Stimulated activated CD8-positive, alpha-beta memory T cell treated with anti-CD3 and anti-CD28 coated beads, Interleukin-4, amount 100 ng/mL, for 48 hours (primary cell): ENCODE data around the gene ZNF563.
"Not testable (repeated sequence)": the region's sequence is repeated elsewhere in the genome, so short reads cannot be mapped to it uniquely, and the experiment has no call there.

ENCODE experiments used
- DNase-seq: peaks from one replicate; pipeline ENCODE4 v3.0.0-alpha.2; 2020

ZNF563 gene

DNA sequence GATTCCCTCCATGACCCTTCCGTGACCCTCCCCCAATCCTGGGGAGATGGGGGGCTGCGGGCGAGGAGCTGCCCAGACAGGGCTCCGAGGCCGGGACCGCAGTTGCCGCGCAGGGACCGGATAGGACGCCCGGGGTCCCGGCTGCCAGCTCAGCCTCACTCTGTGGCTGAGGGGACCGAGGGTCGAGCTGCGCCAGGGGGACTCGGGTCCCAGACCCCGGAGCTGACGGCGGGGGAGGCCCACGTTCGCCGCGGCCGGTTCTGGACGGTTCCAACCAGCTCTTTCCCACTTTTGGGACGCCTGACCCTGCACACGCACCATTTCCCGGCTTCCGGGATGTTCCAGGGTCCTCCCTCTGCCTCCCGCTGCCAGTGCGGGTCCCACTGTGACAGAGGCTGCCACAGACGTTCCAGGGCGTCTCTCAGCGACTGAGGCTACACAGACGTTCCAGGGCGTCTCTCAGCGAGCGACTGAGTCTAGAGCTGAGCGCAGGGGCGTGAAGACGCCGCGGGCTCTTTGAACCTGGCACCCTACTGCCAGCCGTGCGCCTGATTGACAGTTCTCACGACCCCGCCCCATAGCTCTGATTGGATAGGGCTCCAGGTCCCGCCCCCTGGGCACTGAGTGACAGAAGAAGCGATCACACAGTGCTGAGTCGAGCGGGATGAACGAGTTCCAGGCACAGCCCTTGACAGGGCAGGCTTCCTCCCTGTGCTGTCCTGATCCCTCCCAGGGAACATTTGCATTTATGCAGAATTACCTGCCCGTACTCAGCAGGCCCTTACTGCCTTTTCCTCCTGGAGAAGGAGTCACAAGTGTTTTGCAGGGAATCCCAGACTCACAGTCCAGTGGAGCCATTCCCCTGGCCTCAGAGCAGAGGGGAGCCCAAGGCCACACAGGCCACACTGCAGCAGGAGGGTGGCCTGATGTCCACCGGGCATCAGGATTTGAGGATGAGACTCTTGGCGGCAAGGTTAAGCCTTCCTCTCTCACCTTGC lies at the start of gene ZNF563:
ZNF563 (minus strand) TSS at position 472 of the 998 bp plus-strand sequence; CDS start at position 321, 151 bp downstream.
- peak; percentile 99 for DNase-seq

DNA sequence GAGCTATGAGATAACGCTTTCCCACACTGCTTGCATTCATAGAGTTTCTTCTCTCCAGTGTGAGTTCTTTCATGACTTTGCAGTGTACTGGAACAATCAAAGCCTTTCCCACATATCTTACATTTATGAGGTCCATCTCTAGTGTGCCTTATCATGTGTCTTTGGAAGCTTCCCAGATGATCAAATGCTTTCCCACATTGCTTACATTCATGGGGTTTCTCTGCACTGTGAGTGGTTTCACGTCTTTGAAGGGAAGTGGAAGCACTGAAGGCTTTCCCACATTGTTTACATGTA lies 47.0 kb upstream of the ZNF563 start:
- no peak for DNase-seq

DNA sequence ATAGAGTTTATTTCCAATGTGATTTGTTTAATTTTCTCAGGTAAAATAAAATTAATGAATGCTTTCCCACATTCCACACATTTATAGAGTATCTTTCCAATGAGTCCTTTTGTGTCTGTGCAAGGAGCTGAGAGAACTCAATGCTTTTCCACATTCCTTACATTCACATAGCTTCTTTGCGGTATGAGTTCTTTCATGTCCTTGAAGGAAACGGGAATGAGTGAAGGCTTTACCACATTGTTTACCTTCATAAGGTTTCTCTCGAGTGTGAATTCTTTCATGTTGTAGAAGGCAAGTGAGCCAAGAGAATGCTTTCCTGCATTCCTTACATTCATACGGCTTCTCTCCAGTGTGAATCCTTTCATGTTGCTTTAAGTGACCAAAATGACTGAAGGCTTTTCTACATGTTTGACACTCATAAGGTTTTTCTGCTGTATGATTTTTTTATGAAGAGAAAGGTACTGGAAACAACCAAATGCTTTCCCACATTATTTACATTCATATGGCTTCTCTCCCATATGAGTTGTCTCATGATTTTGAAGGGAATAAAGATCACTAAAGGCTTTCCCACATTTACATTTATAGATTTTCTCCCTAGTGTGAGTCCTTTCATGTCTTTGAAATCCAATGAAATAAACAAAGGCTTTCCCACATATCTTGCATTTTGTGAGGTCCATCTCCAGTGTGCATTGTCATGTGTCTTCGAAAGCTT lies 46.5 kb upstream of the ZNF563 start:
- no peak for DNase-seq

DNA sequence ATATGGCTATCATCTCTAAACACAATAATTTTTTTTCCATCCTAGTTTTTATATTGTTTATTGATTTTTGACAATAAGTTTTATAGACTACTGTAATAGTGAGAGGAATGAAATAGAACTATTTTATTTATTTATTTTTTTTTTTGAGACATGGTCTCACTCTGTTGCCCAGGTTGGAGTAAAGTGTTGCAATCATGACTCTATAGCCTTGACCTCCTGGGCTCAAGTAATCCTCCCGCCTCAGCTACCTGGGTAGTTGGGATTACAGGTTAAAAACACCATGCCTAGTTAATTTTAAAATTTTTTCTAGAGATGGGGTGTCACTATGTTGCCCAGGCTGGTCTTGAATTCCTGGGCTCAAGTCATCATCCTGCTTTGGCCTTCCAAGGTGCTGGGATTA lies 40.6 kb upstream of the ZNF563 start:
- no peak for DNase-seq

DNA sequence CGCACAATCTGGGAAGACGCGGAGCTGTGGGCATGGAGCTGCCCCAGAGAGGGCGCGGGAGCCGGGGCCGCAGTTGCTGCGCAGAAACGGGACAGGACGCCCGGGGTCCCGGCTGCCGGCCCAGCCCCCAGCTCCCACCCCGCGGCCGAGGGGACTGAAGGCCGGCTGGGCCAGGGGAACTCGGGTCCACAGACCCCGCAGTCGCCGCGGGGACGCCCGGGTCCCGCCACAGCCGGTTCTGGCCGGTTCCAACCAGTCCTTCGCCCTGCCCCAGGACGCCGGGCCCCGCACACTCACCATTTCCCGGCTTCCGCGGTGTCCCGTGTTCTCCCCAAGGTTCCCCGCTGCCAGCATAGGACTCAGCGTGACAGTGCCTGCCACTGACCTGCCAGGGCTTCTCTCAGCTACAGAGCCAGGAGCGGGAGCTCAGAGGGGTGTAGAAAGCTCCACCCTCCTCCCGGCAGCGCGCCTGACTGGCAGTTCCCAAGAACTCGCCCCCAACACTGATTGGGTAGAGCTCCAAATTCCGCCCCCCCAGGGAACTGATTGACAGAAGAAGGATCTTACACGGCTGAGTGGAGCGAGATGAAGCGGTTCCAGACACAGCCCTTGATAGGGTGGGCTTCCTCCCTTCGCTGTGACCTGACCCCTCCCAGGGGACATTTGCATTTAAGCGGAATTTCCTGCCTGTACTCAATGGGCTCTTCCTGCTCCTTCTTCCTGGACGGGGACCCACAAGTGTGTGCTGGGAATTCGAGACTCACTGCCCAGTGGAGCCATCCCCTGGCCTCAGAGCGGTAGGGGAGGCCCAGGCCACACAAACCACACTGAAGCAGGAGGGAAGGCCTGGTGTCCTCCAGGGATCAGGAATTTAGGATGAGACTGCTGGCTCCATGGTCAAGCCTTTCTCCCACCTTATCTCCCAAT lies 32.1 kb upstream of the ZNF563 start, which contains the start of gene ZNF442:
ZNF442 (minus strand) TSS at position 448 of the 927 bp plus-strand sequence. CDS start 2,052 bp downstream, outside the sequence.
- peak; percentile 90 for DNase-seq

DNA sequence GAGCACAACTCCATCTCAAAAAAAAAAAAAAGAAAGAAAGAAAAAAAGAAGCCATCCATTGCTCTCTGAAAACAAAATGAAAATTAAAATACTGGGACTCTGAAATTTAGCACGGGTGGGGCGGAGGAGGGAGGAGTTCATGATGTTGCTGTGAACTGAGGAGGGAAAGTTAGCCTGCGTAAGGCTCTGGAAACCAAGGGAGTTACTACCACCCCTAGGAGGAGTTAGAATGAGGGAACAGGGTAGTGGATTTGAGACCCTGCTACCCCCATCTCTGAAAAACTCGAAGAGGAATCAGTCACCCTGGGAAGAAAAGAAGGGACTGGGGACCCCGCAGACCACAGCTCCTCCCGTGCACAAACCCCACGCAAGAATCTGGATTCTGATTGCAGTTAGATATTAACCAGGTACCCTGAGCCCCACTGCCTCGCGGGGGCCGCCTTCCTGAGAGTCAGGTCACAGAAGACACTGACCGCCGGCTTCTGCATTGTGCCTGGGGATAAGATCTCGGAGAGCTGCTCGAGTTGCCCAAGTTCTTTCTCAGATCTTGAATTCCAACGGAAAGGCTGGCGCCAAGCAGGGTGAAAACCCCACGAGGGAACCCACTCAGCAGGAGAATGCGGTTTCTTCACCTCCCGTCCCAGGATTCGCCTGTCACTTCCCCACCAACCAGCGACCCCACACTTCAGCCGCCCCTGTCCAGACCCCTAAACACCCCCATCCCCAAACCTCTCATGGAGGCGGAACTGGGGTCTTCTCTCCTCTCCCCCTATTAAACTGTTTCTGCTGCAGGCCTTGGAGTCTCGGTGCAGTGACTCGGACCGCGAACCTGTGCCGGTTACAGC lies 31.2 kb upstream of the ZNF563 start:
- DNase-seq, result peak; percentile 35

DNA sequence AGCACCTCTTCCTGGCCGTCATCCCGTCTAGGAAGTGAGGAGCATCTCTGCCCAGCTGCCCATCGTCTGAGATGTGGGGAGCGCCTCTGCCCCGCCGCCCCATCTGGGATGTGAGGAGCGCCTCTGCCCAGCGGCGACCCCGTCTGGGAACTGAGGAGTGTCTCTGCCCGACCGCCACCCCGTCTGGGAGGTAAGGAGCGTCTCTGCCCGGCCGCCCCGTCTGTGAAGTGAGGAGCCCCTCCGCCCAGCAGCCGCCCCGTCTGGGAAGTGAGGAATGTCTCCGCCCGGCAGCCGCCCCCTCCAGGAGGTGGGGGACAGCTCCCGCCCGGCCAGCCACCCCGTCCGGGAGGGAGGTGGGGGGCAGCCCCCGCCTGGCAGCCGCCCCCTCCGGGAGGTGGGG lies 28.8 kb upstream of the ZNF563 start:
- DNase-seq, result not testable (repeated sequence)

DNA sequence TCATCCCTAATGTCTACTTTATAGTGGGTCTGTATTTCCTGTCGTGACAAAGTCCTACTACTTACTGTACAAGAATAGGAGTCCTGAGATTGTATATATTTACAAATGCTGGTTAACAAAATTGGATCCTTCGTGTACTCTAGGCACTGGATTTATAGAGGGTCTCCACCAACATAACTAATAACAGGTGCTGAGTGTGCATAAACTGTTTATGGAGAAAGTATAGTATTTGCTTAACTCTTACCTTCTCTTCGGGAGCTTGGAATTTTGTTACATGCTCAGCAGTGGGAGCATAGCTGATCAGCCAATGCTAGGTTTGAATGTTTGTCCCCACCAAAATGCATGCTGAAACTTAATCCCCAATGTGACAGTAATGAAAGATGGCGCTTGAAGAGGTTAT lies 19.9 kb upstream of the ZNF563 start:
- no peak for DNase-seq

DNA sequence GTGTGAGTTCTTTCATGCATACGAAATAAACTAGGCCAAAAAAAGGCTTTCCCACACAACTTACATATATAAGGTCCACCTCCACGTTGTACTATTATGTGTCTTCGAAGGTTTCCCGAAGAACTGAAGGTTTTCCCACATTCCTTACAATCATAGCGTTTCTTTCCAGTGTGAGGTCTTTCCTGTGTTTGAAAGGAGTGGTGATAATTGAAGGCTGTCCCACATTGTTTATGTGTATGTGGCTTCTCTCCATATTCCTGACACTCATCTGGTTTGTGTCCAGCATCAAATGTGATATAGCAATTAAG lies 17.4 kb upstream of the ZNF563 start:
- DNase-seq, result no peak

DNA sequence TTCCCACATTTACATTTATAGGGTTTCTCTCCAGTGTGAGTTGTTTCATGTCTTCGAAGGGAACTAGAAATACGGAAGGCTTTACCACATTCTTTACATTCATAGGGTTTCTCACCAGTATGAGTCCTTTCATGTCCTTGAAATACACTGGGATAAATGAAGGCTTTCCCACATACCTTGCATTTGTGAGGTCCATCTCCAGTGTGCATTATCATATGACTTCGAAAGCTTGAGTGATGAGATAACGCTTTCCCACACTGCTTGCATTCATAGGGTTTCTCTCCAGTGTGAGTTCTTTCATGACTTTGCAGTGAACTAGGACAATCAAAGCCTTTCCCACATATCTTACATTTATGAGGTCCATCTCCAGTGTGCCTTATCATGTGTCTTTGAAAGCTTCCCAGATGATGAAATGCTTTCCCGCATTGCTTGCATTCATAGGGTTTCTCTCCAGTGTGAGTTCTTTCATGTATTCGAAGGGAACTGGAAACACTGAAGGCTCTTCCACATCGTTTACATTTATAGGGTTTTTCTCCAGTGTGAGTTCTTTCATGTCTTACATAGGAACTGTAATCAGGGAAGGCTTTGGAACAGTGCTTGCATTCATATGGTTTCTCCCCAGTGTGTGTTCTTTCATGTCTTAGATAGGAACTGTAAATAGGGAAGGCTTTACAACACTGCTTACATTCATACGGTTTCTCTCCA lies 16.9 kb upstream of the ZNF563 start:
- no peak for DNase-seq

DNA sequence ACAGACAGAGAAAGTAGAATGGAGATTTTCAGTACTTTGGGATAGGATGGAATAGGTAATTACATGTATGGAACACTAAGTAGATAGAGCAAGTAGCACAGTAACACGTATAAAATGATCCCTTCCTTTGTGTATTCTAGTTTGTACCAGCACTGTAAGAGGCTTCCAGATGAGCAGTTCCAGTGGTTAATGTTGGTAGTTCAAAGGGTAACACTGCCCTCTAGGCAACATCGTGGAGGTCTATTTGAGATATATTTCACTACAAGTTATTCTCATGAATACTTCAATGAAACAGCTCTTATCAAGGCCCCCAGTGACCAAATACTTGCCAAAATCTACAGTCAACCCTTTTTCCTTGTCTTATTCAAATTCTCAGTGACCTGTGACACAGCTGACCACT lies 13.5 kb upstream of the ZNF563 start:
- no peak for DNase-seq

DNA sequence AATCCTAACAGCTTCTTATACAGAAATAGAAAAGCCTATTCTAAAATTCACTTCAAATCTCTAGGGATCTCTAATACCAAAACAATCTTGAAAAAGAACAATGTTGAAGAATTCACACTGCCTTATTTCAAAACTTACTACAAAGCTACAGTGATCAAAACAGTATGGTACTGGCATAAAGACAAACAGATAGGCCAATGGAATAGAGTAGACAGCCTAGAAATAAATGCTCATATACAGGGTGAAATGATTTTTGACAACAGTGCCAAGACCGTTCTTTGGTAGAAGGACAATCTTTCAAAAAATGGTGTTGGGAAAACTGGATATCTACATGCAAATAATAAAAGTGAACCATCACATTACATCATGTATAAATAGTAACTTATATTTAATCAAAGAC lies 11.8 kb upstream of the ZNF563 start:
- no peak for DNase-seq

DNA sequence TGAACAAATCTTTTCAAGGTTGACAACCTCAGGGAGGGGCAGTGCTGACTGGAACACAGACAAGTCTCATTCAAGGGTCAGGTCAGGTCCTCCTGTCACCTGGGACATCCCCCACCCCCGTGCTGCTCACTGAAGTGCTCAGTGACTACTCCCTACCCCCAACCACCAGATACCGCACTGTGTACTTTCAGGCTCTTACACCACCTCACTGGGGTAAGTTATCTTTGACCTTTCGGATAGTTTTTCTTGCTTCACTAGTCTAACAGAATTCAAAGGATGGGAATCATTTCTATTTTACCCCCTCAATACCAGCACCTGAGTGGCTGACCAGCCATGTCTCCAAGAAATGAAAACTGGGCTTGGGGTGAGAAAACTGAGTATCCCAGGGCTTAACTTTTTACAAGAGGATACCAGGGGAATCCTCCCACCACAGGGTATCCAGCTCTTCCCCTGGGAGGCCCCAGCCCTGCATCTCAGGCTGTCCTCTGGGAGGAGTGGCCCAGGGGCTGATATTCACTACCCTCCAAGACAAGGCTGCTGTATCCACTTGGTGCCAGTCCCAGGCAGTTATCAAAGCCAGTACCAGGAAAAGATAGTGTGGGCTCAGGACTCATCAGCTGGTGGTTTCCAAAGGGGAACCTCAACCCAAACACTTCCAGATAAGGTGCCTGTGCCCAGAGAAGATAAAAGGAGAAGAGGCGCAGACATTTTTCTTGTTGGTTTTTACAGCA lies 2.1 kb downstream of the ZNF563 start:
- peak; percentile 87 for DNase-seq

DNA sequence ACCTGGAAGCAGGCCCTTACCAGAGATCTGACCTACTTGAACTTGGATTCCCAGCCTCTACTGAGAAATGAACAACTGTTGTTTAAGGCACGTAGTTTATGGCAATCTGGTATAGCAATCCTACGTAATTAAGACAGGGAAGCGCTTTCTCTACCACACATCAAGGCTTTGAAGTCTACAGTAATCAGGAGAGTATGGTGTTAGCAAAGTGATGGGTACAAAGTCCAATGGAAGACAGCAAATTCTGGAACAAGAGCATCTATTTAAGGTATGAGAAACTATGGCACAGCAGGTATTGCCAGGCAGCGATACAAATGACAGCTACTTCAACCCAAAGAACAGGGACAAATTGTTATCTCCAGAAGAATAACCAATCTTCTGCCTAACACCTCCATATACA lies 3.1 kb downstream of the ZNF563 start:
- no peak for DNase-seq

DNA sequence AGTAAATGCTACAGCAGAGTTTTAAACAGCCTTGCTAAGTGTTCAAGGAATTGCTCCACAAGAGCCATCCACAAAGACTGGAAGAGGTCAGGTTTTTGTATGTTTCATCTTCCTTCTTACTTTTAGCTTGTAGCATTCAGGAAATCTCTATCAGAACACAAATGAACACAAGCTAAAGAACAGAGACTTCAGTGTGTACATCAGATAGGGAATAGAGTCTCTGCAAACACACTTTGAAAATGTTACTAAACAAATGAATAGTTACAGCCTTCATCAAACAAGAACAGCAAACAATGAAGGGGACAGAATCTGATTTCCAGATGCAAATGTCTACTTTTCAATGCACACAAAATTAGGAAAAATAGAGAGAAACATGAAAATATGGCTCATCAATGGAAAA lies 7.7 kb downstream of the ZNF563 start:
- no peak for DNase-seq

DNA sequence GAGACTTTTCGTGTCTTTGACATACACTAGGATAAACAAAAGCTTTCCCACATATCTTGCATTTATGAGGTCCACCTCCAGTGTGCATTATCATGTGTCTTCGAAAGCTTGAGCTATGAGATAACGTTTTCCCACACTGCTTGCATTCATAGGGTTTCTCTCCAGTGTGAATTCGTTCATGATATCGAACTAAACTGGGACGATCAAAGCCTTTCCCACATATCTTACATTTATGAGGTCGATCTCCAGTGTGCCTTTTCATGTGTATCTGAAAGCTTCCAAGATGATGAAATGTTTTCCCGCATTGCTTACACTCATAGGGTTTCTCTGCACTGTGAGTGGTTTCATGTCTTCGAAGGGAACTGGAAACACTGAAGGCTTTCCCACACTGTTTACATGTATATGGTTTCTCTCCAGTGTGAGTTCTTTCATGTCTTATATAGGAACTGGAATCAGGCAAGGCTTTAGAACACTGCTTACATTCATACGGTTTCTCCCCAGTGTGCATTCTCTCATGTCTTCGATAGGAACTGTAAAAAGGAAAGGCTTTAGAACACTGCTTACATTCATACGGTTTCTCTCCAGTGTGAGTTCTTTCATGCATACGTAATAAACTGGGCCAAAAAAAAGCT lies 14.5 kb downstream of the ZNF563 start:
- no peak for DNase-seq

DNA sequence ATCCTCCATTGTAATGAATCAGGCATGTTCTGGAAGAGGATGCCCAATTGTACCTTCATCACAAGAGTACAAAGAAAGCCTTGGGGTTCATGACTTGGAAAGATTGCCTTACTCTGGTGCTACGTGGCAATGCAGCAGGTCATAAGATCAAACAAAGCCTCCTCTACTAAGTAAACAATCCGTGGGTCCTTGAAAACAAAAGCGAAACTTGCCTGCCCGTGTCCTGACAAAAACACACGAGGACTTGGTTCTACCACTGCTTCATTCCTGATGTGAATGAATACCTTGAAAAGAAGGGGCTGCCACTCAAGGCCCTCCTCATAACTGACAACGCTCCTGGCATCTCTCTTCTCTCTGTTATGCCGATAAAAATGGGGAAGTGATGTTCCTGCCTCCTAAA lies 18.9 kb downstream of the ZNF563 start:
- no peak for DNase-seq

DNA sequence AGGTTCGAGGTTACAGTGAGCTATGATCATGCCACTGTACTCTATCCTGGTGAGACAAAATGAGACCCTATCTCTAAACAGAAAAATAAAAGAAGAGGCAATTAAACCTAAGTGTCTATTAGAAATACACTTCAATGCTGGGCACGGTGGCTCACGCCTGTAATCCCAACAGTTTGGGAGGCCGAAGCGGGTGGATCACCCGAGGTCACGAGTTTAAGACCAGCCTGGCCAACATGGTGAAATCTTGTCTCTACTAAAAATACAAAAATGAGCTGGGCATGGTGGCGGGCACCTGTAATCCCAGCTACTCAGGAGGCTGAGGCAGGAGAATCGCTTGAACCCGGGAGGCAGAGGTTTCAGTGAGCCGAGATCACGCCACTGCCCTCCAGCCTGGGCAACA lies 24.5 kb downstream of the ZNF563 start:
- DNase-seq, result not testable (repeated sequence)

DNA sequence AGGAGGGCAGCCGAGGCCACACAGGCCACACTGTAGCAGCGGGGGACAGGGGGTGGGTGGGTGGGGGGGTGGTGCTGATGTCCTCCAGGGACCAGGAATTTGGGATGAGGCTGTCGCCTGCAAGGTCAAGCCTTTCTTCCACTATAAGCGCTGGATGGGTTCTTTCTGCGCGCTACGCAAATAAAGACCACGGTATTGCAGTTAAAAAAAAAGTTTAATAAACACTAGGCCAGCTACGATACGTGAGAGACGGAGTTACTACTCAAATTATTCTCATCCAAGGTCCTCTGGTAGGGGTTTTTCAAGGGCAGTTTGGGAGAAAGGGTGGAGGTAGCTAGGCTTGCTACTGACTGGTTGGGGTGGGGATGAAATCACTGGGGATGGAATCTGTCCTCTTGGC lies 38.2 kb downstream of the ZNF563 start:
- DNase-seq, result no peak
